Measurements from ENCODE around the gene RESP18. TPM values are rescaled to one million over a fixed set of nuclear protein-coding genes. Genes with fewer than 3 reads are reported as not detected.

Gene RESP18
- total RNA-seq, 1 experiment from 2014 or later, result not detected

GRCh38 chr2:219299372-219299760 is 33.2 kb downstream of the RESP18 start:
- no peak for DNase-seq
- peaks cover 4% of the 10 kb centered on the region; the same call in 1 of the 2 replicates for H3K4me1 ChIP-seq
- POLR2A ChIA-PET, result interaction anchor here (0.5 kb wide), 1 partner anchor 89 kb away, joined by 5 read pairs; no protein-coding TSS in a partner anchor
- Mint-ChIP-seq H3K4me1 (ENCODE audit: low read depth, unreplicated experiment) (no peaks in the 10 kb centered on the region), H3K27ac (ENCODE audit: unreplicated experiment) (no peak overlapping the region), H3K4me3 (ENCODE audit: unreplicated experiment) (no peak overlapping the region), H3K27me3 (ENCODE audit: insufficient read depth, unreplicated experiment) (peaks cover 14% of the 10 kb centered on the region), H3K9me3 (ENCODE audit: unreplicated experiment) (no peaks in the 10 kb centered on the region), H3K36me3 (ENCODE audit: insufficient read depth, unreplicated experiment) (peaks cover 5% of the 10 kb centered on the region)
- intact Hi-C loops (cut with micrococcal nuclease; ENCODE audit: unreplicated experiment), result loop anchor here (2.0 to 5.0 kb wide), 2 partner anchors 87 to 242 kb away; partner anchors contain the start of gene DNPEP
- no TSS peak for BruUV-seq (replicated peaks)
- TF ChIP-seq, protein P1, sequence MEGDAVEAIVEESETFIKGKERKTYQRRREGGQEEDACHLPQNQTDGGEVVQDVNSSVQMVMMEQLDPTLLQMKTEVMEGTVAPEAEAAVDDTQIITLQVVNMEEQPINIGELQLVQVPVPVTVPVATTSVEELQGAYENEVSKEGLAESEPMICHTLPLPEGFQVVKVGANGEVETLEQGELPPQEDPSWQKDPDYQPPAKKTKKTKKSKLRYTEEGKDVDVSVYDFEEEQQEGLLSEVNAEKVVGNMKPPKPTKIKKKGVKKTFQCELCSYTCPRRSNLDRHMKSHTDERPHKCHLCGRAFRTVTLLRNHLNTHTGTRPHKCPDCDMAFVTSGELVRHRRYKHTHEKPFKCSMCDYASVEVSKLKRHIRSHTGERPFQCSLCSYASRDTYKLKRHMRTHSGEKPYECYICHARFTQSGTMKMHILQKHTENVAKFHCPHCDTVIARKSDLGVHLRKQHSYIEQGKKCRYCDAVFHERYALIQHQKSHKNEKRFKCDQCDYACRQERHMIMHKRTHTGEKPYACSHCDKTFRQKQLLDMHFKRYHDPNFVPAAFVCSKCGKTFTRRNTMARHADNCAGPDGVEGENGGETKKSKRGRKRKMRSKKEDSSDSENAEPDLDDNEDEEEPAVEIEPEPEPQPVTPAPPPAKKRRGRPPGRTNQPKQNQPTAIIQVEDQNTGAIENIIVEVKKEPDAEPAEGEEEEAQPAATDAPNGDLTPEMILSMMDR (IDR thresholded peaks at IDR 0.05; ENCODE audit: insufficient read depth in 1 of 2, low read depth in 1 of 2, low read length in 1 of 2, severe bottlenecking in 1 of 2, unreplicated experiment in 1 of 2), result no peak
- CTCF ChIA-PET, result interaction anchor here (0.9 to 1.4 kb wide), 2 partner anchors 15 to 141 kb away, joined by 3 read pairs; no protein-coding TSS in a partner anchor
- no peaks in the 10 kb centered on the region for H3K36me3 ChIP-seq (ENCODE audit: control insufficient read depth, insufficient read depth, low read length)
- no peaks in the 10 kb centered on the region; the same call in none of the 2 replicates for H3K27me3 ChIP-seq (replicated peaks; ENCODE audit: control insufficient read depth, insufficient read depth, low read length)
- H3K4me3 ChIP-seq (ENCODE audit: low read depth, low read length), result no peak overlapping the region
- H3K9me3 ChIP-seq, result no peaks in the 10 kb centered on the region

DNA sequence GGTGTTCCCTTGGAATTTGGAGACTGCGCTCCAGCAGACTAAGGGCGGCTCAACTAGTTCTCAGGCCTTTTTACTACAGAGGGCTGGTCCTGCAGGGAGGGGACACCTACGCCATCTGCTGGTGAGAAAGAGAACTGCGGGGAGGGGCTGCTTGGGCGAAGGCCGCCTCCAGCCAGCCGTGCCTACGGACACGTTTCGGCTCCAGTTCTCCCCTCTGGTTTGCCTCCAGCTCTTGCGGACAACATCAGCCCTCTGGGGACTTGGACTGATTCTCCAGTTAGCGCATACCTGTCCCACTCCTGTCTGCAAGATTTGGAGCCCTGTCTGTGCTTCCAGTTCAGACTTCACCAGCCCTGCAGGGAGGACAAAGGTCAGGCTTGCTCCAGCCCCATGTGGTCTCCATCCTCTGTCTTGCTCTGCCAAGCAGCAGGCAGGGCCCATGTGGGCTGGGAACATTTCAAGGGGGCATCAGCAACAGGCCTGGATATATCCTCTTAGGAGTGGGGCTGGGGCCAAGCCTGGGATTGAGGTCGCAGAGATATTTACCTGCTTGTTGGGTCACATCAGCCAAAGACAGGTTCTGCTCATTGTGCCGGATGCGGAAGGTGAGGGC is 33.7 kb downstream of the RESP18 start:
- Histone ChIP-seq H3K4me3 (ENCODE audit: low read depth, low read length) (no peak overlapping the region), H3K27me3 (replicated peaks; ENCODE audit: control insufficient read depth, insufficient read depth, low read length) (no peaks in the 10 kb centered on the region; the same call in none of the 2 replicates), H3K36me3 (ENCODE audit: control insufficient read depth, insufficient read depth, low read length) (no peaks in the 10 kb centered on the region), H3K4me1 (peaks cover 4% of the 10 kb centered on the region; the same call in 1 of the 2 replicates), H3K9me3 (no peaks in the 10 kb centered on the region)
- ChIA-PET POLR2A (interaction anchor here (0.5 kb wide), 1 partner anchor 89 kb away, joined by 5 read pairs; no protein-coding TSS in a partner anchor), CTCF (interaction anchor here (0.9 kb wide), 1 partner anchor 140 kb away, joined by 3 read pairs; no protein-coding TSS in a partner anchor)
- intact Hi-C loops (cut with micrococcal nuclease; ENCODE audit: unreplicated experiment), result loop anchor here (1.0 to 5.0 kb wide), 5 partner anchors 7 to 242 kb away; partner anchors contain the start of genes DNPEP and NHEJ1
- no peaks in the 10 kb centered on the region for H3K4me1 Mint-ChIP-seq (ENCODE audit: low read depth, unreplicated experiment)
- H3K9me3 Mint-ChIP-seq (ENCODE audit: unreplicated experiment), result no peaks in the 10 kb centered on the region
- peaks cover 5% of the 10 kb centered on the region for H3K36me3 Mint-ChIP-seq (ENCODE audit: insufficient read depth, unreplicated experiment)
- TF ChIP-seq, protein P1 (IDR thresholded peaks at IDR 0.05; ENCODE audit: insufficient read depth in 1 of 2, low read depth in 1 of 2, low read length in 1 of 2, severe bottlenecking in 1 of 2, unreplicated experiment in 1 of 2), result peak; percentile 96 to 97
- H3K27me3 Mint-ChIP-seq (ENCODE audit: insufficient read depth, unreplicated experiment), result peaks cover 13% of the 10 kb centered on the region
- no TSS peak for BruUV-seq (replicated peaks)
- H3K27ac Mint-ChIP-seq (ENCODE audit: unreplicated experiment), result no peak overlapping the region
- DNase-seq, result peak; percentile 86 to 94
- no peak overlapping the region for H3K4me3 Mint-ChIP-seq (ENCODE audit: unreplicated experiment)

DNA sequence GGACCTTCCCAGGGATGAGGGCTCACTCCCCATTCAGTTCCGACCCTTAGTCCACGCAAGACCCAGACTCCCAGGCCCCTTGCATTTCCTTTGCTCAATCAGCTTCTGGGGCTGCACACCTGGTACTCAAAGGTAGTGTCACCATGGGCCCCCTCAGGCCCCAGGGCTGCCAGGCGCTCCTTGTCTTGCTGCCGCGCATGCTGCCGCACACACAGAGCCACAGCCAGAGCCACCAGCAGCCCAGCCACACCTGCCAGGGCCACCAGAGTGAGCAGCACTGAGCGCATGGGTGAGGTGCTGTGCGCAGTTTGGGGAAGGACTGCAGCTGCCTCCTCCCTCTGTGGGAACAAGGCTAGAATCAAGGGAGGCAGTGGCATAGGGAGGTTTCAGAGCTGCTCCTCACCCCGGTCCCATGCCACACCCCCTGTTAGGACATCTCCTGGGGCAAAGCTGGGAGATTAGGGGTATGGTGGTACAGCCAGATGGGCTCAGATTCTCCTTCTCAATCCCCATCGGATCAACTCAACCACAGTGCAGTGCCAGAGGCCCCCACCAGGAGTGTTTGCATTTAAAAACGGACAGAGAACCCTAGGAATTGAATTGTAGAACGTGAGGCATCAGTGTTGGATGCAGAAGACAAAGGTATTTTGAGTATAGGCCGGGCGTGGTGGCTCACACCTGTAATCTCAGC is 34.6 kb downstream of the RESP18 start:
- intact Hi-C loops (cut with micrococcal nuclease; ENCODE audit: unreplicated experiment), result loop anchor here (1.0 to 5.0 kb wide), 5 partner anchors 8 to 241 kb away; partner anchors contain the start of genes DNPEP and NHEJ1
- POLR2A ChIA-PET, result no interaction called here
- CTCF ChIA-PET, result no interaction called here
- no peak for DNase-seq
- H3K36me3 Mint-ChIP-seq (ENCODE audit: insufficient read depth, unreplicated experiment), result peaks cover 5% of the 10 kb centered on the region
- no peaks in the 10 kb centered on the region; the same call in none of the 2 replicates for H3K27me3 ChIP-seq (replicated peaks; ENCODE audit: control insufficient read depth, insufficient read depth, low read length)
- H3K4me1 ChIP-seq, result peaks cover 4% of the 10 kb centered on the region; the same call in 1 of the 2 replicates
- H3K4me1 Mint-ChIP-seq (ENCODE audit: low read depth, unreplicated experiment), result no peaks in the 10 kb centered on the region
- no peaks in the 10 kb centered on the region for H3K9me3 Mint-ChIP-seq (ENCODE audit: unreplicated experiment)
- no peaks in the 10 kb centered on the region for H3K9me3 ChIP-seq
- TF ChIP-seq, protein P1 (IDR thresholded peaks at IDR 0.05; ENCODE audit: insufficient read depth in 1 of 2, low read depth in 1 of 2, low read length in 1 of 2, severe bottlenecking in 1 of 2, unreplicated experiment in 1 of 2), result no peak
- H3K4me3 ChIP-seq (ENCODE audit: low read depth, low read length), result no peak overlapping the region
- H3K4me3 Mint-ChIP-seq (ENCODE audit: unreplicated experiment), result no peak overlapping the region
- no peaks in the 10 kb centered on the region for H3K36me3 ChIP-seq (ENCODE audit: control insufficient read depth, insufficient read depth, low read length)
- no TSS peak for BruUV-seq (replicated peaks)
- H3K27ac Mint-ChIP-seq (ENCODE audit: unreplicated experiment), result no peak overlapping the region
- peaks cover 8% of the 10 kb centered on the region for H3K27me3 Mint-ChIP-seq (ENCODE audit: insufficient read depth, unreplicated experiment)
